GM19452 (cell line): ENCODE measurements around the gene RAB28.
A peak's percentile ranks its signal among the peaks of the same experiment; 100 is the strongest.
"Not testable (repeated sequence)": the region's sequence is repeated elsewhere in the genome, so short reads cannot be mapped to it uniquely, and the experiment has no call there.

ENCODE experiments used
- ATAC-seq: cut with Tn5 transposase; IDR thresholded peaks from one replicate; pipeline ENCODE4 v1.9.1; 2021; ENCODE audit not compliant: unreplicated experiment

The RAB28 gene

DNA sequence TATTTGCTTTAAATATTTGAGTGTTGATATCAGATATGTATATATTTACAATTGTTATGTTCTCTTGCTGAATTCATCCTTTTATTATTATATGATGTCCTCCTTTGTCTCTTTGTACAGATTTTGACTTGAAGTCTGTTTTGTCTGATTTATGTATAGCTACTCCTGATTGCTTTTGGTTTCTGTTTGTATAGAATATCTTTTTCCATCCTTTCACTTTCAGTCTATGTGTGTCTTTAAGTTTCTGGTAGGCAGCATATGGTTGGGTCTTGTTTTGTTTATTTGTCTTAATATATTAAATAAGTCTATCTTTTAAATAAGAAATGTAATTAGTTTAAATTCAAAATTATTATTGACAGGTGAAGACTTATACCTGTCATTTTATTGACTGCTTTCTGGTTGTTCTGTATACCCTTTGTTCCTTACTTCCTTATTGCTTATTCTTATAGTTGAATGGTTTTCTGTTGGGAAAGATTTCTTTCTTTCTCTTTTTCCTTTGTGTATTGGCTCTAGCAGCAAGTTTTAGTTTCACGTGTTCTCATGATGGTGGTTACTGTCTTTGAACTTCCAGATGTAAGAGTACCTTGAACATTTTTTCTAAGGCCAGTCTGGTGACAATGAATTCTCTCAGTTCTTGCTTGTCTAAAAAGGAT is 31.1 kb downstream of the RAB28 start:
- ATAC-seq = no peak

GRCh38 chr4:13449590-13449989 is 34.5 kb downstream of the RAB28 start:
- no peak for ATAC-seq

DNA sequence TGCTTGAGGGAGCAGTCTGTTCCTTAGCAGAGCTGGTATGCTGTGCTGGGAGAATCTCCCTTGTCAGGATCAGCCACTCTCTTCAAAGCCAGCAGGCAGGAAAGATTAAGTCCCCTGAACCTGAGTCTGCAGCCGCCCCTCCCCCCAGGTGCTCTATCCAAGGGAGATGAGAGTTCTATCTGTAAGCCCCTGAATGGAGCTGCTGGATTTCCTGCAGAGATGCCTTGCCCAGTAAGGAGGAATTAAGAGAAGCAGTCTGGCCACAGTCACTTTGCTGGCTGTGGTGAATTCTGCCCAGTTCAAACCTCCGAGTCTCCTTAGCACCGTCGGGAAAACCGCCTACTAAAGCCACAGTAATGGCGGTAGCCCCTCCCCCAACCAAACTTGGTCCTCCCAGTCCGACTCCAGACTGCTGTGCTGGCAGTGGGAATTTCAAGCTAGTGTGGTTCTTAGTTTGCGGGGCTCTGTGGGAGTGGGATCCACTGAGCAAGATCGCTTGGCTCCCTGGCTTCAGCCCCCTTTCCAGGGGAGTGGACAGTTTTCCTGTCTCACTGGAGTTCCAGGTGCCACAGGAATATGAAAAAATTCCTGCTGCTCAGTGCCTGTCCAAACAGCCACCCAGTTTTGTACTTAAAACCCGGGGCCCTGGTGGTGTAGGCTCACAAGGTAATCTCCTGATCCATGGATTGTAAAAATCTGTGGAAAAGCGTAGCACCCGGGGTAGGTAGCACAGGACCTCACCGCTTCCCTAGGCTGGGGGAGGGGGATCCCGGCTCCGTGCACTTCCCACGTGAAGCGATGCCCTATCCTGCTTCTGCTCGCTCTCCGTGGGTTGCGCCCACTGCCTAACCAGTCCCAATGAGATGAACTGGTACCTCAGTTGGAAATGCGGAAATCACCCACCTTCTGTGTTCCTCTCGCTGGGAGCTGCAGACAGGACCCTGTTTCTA is 38.0 kb downstream of the RAB28 start:
- no peak for ATAC-seq

- ATAC-seq = no peak
These were observed 42.6 kb downstream of the RAB28 start for GRCh38 chr4:13441506-13441905.

GRCh38 chr4:13436962-13437361 is 47.2 kb downstream of the RAB28 start:
- no peak for ATAC-seq

- no peak for ATAC-seq
These were observed 51.7 kb downstream of the RAB28 start for GRCh38 chr4:13432453-13432852.

GRCh38 chr4:13430834-13431568 is 53.1 kb downstream of the RAB28 start:
- ATAC-seq = no peak

- no peak for ATAC-seq
These were observed 56.4 kb downstream of the RAB28 start for GRCh38 chr4:13427599-13428325.

- no peak for ATAC-seq
These were observed 68.9 kb downstream of the RAB28 start for GRCh38 chr4:13415068-13415785.

- ATAC-seq = no peak
These were observed 70.3 kb downstream of the RAB28 start for GRCh38 chr4:13413729-13414437.

DNA sequence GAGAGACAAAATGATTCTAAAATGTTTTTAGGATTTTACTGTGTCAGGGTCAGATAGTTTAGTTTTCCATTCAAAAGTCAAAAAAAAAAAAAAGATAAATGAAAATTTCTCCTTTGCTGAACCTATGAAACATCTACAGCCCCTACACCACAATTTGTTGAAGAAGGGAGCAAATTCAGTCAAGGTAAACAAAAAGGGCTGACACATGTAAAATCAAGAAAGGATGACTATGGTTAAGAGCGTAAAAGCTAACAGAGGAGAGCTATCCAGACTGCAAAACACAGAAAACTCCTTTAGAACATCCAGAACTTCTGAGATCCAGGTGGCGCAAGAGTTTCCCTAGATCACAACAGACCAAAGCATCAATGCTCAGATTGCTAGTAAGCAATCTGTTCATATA is 72.2 kb downstream of the RAB28 start:
- no peak for ATAC-seq

GRCh38 chr4:13409324-13409723 is 74.8 kb downstream of the RAB28 start:
- no peak for ATAC-seq

- not testable (repeated sequence) for ATAC-seq
These were observed 78.0 kb downstream of the RAB28 start for GRCh38 chr4:13406156-13406555.

DNA sequence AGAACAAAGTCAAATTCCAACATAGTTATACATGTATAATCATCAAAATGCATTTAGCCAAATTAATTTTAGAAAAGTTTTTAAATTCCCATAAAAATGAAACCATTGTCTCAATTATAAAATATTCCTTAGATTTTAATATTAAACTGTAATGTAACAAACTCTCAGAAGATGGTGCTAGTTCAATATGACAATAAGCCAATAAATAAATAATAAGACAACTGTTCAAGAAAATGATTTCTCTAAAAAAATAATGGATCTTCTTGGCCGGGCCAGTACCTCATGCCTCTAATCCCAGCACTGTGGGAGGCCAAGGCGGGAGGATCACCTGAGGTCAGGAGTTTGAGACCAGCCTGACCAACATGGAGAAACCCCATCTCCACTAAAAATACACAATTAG is 80.3 kb downstream of the RAB28 start:
- no peak for ATAC-seq

- ATAC-seq = no peak
These were observed 80.8 kb downstream of the RAB28 start for GRCh38 chr4:13403326-13403725.

DNA sequence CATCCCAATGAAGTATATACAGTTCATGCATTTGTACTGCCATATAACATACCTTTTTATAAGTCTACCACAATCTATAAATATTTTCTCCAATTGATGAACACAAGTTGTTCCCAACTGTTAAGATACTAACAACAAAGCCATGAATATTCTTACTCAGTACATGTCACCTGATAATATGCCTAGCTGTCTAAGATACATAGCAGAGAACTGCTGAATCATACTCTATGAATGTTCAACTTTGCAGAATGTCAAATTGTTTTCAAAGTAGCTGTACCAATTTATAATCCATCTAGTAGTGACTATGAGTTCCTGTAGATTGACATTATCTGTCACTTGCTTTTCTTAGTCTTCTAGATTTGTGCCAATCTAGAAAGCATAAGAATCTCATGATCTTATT is 84.9 kb downstream of the RAB28 start:
- ATAC-seq = no peak

DNA sequence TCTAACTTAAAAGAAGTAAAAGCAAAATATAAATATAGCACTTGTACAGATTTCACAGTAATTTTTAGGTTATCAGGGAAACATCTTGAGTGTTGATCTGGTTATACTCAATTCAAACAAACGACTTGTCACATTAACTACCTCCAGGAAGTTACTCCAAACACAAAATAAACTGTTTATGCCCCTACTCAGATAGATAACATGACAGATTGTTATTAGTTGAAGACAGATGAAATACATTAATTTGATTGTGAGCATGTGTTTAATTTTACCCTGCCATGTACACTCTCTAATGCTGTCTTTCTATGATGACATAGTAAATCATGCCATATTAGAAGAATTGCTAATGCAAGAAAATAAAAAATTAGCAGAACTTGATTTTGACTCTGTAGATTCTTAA is 88.0 kb downstream of the RAB28 start:
- ATAC-seq = no peak

DNA sequence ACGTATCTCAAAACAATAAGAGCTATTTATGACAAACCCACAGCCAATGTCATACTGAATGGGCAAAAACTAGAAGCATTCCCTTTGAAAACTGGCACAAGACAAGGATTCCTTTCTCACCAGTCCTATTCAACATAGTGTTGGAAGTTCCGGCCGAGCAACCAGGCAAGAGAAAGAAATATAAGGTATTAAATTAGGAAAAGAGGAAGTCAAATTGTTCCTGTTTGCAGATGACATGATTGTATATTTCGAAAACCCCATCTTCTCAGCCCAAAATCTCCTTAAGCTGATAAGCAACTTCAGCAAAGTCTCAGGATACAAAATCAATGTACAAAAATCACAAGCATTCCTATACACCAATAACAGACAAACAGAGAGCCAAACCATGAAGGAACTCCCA is 94.2 kb downstream of the RAB28 start:
- ATAC-seq = not testable (repeated sequence)

GRCh38 chr4:13386405-13387107 is 97.6 kb downstream of the RAB28 start:
- ATAC-seq = peak; percentile 90
